HL-60/S4 (cell line): ENCODE results near the gene VWF.

Source experiments
- in situ Hi-C: fragments of 300-500 bp; cut with MboI; formaldehyde crosslinking; loops from 2 replicates; pipeline ENCODE4 v1.14.3; 2022; ENCODE audit warnings: low sequenced_read_pairs

The VWF gene

GRCh38 chr12:5923751-5924150 is 200.7 kb downstream of the VWF start:
- in situ Hi-C loops = no loop called here

DNA sequence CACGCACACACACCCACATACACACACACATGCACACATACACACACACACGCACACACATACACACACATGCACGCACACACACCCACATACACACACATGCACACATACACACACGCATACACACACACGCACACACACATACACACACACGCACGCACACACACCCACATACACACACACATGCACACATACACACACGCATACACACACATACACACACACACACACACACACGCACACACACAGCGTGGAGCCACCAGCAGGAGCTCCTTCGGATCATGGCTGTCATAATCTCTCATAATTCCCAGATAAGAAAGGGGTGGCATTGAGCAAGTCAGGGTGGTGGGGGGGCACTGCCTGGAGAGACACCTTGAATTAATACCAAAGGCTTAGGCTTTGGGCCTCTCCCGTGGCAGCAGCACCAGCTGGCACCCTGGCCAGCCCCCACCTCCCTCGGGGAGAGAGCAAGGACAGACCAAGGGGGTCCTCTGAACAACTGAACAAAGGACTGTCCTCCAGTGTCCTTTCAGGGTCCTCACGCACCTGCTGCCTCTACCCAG is 201.3 kb downstream of the VWF start:
- in situ Hi-C loops = no loop called here

DNA sequence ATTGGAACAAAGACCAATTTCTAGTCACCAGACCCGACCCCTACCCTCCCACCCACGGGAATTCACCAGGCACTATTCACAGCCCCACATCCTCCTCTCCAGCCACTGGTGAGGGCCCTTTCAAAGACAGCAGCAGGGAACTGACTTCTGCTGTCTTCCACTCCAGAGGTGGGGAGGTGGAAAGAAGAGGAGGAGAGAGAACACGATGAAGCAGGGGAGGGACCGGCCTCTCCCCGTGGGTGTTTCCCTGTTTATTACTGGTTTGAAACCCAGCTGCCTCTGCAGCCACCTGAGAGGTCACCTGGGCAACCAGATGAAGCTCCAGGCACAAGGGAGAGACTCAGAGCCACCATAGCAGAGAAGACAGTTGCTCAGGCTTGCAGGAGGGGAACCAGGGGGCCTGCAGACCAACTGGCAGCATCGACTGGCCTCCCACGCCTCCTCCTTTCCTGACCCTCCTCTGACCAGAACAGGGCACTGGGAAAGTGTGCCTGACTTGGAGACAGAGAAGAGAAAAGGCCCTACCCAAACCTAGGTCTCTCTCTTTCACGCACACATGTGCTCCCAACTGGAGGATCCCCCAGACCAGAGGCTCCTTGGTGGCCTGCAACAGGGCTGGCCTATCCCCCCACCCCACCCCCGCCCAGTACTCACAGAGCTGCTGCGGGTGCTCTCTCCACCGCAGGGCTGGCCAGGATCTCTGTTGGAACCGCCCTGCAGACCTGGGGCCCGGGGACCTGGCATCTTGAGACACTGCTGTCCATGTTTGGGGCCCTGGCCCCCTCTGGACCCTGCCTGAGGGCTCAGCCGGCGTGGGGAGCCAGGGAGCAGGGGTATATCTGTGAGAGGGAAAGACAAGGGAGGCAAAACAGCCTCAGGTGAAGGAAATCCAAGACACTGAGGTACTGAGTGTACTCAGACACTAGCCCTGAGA is 202.2 kb downstream of the VWF start:
- in situ Hi-C loops = no loop called here

GRCh38 chr12:5921027-5921909 is 203.2 kb downstream of the VWF start:
- in situ Hi-C loops = no loop called here

DNA sequence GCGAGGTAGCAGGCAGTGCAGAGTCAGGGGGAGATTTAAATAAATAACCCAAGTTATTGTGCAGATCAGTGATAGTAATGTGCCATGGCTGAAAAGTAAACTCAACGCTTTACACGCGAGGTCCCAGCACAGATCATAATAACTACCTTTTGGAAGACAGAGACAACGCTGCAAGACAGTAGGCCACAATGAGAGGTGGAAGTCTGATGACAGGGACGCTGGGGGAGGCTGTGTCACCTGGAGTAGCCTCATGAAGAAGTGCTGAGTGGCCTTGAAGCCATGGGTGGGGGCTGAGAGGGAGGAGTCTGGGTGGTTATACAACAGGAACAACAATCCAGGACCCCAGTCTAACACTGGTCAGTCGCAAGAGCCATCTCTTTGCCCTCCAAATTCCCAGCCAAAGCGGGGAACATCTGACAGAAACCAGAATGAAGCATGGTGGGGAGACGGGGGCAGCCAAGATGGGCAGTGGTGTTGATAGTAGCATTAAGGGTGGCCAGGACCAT is 207.6 kb downstream of the VWF start:
- in situ Hi-C loops = no loop called here

GRCh38 chr12:5915511-5915910 is 209.0 kb downstream of the VWF start:
- in situ Hi-C loops = no loop called here

- in situ Hi-C loops = no loop called here
Observed at GRCh38 chr12:5914387-5915149, 209.9 kb downstream of the VWF start.

- in situ Hi-C loops = no loop called here
Observed at GRCh38 chr12:5913387-5913786, 211.1 kb downstream of the VWF start.

DNA sequence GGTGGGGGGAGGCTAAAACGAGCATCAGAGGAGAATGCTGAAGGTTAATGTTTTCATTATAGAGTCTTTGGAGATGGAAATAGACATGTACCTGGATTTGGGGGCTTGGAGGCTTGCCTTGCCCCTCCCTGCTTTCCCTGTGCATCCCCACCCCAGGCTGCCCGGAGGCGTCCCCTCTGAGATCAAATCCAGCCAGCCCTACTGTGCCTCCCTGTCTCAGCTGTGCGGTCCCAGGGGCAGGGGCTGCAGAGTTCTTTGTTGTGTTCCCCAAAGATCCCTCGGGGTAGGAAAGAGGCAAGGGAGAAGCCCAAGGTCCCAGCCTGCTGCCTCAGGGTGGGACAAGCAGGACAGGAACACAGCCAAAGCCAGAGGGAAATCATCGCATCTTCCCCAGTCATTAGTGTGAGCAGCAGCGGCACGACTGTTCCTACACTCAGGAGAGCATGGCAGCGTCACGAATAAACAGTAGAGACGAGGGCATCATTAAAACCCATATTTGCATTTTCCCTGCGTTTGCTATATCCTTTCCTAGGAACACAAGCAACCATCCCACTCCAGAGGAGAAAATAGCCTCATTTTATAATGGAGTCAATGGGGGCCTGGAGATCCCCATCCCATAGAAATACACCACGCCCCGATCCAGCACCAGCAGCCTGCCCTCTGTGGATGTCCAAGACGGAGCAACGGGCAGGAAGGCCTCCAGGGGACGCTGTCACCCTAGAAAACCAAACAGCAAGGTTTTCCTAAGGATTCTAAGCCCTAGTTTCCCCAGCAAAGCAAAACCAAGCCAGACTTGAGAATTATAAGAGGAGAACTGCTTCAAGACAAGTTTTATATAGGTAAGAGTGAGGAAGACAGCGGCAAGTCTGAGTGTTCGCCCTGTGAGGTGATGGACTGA is 211.8 kb downstream of the VWF start:
- in situ Hi-C loops = no loop called here

DNA sequence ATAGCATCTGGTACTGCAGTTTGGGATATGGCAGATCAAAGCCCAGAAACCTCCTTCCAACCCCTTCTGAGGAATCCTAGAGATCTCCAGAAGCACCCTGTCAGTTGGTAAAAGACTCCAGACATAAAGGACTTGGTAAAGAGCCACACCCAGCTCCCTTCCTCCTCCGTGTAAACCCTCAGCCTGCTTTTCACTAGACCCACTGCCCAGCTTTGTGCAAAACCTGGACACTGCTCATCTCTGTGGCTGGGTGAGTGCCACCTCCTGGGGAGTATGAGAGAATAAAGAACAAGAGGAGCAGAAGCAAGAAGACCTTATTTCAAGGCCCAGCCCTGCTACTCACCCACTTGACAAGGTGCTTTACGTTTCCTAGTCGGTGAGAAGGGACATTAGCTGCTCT is 212.5 kb downstream of the VWF start:
- in situ Hi-C loops = no loop called here

GRCh38 chr12:5910790-5911548 is 213.5 kb downstream of the VWF start:
- in situ Hi-C loops = no loop called here

DNA sequence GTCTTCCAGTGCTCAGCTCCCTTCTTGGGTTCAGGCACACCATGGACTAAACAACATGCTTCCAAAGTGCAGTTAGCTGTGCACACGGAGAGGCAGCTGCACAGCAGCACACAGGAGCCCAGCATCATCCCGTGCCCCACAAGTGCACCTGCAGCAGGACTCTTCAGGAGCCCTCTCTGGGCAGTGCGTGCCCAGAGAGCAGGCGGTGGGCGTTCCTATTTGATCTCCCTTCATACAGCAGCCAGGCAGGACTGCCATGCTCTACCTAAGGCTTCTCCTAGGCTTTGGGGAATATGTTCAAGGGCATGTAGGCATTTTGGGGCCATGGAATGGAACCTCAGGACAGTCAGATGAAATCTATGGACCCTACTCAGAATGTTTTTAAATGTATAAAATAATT is 214.9 kb downstream of the VWF start:
- in situ Hi-C loops = no loop called here

DNA sequence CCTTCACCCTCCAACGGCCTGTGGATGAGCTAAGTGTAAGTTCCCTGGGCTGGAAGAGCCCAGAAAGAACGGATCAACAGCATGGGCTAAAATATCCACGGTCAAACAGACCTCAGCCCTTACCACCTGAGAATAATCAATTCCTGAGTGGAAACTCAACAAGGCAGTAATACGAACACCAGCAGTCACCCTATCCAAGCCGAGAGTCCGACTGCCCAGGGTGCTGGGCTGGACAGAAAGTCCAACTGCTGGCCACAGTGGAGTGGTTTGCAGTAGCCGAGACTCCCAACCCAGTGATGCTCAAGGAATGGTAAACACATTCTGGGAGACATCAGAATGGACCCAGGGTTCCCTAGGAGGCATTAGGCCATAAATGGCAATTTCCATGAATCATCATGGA is 216.2 kb downstream of the VWF start:
- in situ Hi-C loops = no loop called here

DNA sequence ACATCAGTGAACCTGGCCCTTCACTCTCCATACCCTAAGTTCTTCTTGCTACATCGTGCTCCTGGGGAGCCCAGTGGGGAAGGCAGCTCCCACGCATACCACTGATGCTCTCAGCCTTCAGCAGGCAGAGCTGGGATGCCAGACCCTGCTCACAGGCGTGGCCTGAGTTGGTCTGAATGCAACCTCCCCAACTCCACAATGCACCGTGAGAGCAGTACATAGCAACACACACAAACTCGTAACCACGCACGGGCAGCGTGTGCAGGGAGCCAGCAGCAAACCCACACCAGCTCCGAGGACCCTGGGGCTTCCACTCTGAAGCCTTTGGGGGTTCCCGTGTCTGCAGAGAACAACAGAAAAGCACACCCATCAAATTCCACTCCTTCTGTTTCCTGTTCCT is 216.7 kb downstream of the VWF start:
- in situ Hi-C loops = no loop called here

- in situ Hi-C loops = no loop called here
Observed at GRCh38 chr12:5905757-5906156, 218.7 kb downstream of the VWF start.

GRCh38 chr12:5904969-5905368 is 219.5 kb downstream of the VWF start:
- in situ Hi-C loops = no loop called here

- in situ Hi-C loops = no loop called here
Observed at GRCh38 chr12:5904441-5904840, 220.0 kb downstream of the VWF start.

- in situ Hi-C loops = no loop called here
Observed at GRCh38 chr12:5902736-5903135, 221.7 kb downstream of the VWF start.

DNA sequence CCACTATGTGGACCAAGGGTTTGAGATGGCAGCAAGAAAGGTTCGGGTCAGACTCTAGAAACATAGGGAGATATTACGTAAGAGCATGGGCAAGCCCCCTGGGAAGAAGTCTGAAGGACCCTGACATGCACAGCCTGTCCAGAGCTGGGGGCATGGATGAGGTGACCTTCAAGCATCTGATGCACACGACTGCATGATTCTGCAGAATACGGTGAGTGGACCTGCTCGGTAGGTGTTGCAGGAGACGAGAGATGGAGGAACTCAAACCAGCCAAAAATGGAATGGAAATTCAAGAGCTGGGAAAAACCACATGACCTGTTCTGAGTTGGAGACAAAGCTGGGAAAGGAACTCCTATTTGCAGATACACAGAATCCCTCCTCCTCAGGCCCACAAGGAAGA is 223.1 kb downstream of the VWF start:
- in situ Hi-C loops = no loop called here
